Caco-2 (cell line): ENCODE results near the gene C20orf204. TPM values are rescaled to one million over a fixed set of nuclear protein-coding genes. Genes with fewer than 3 reads are reported as not detected.

ENCODE experiments used
- BruUV-seq: library from RNA; stranded (reverse); fragments of 400-500 nt; replicated peaks from 2 replicates; lab custom pipeline; 2021; lab: Mats Ljungman, UMichigan
- CTCF ChIA-PET: fragments of 300-600 bp; sonication (Branson Sonifier 250); formaldehyde crosslinking; loops from one replicate; lab custom pipeline; 2022; ENCODE audit warnings: antibody characterized with exemption; lab: Charles Lee
- POLR2A ChIA-PET: fragments of 300-600 bp; sonication (Branson Sonifier 250); formaldehyde crosslinking; loops from one replicate; lab custom pipeline; 2022; ENCODE audit warnings: antibody characterized with exemption; lab: Charles Lee
- DNase-seq, 2 experiments: peaks; one replicate each; pipeline versions ENCODE4 v3.0.0 to v3.0.0-alpha.2; 2020 to 2022
- H3K27me3 ChIP-seq: replicated peaks from 2 replicates; pipeline ENCODE4 v1.6.0; 2011; ENCODE audit warnings: low read length; ENCODE audit not compliant: control insufficient read depth, insufficient read depth
- H3K36me3 ChIP-seq: 2 replicates; pipeline ENCODE4 v1.5.1; 2011; ENCODE audit warnings: low read length; ENCODE audit not compliant: control insufficient read depth, insufficient read depth
- H3K4me1 ChIP-seq: fragments of 250-450 bp; sonication (Bioruptor Pico); 2 replicates; pipeline ENCODE4 v1.5.1; 2020; ENCODE audit warnings: mild to moderate bottlenecking
- H3K4me3 ChIP-seq: 2 replicates; pipeline ENCODE4 v1.5.1; 2011; ENCODE audit warnings: low read depth, mild to moderate bottlenecking, control low read depth, low read length
- H3K9me3 ChIP-seq: fragments of 250-450 bp; sonication (Bioruptor Pico); 2 replicates; pipeline ENCODE4 v1.5.1; 2020; ENCODE audit warnings: mild to moderate bottlenecking, moderate library complexity
- H3K27ac Mint-ChIP-seq: one replicate; pipeline ENCODE4 v1.8.0; 2022; ENCODE audit warnings: mixed read lengths; ENCODE audit not compliant: unreplicated experiment
- H3K27me3 Mint-ChIP-seq: one replicate; pipeline ENCODE4 v1.8.0; 2022; ENCODE audit warnings: mixed read lengths; ENCODE audit not compliant: insufficient read depth, unreplicated experiment
- H3K36me3 Mint-ChIP-seq: one replicate; pipeline ENCODE4 v1.8.0; 2022; ENCODE audit warnings: mild to moderate bottlenecking, mixed read lengths; ENCODE audit not compliant: insufficient read depth, unreplicated experiment
- H3K4me1 Mint-ChIP-seq: one replicate; pipeline ENCODE4 v1.8.0; 2022; ENCODE audit warnings: low read depth, mixed read lengths; ENCODE audit not compliant: unreplicated experiment
- H3K4me3 Mint-ChIP-seq: one replicate; pipeline ENCODE4 v1.8.0; 2022; ENCODE audit warnings: mild to moderate bottlenecking, moderate library complexity, mixed read lengths; ENCODE audit not compliant: unreplicated experiment
- H3K9me3 Mint-ChIP-seq: one replicate; pipeline ENCODE4 v1.8.0; 2022; ENCODE audit warnings: mixed read lengths; ENCODE audit not compliant: unreplicated experiment
- CTCF ChIP-seq, 2 experiments: fragments of 200-600 bp in 1 of 2; IDR thresholded peaks; 1 replicate in 1 of 2; 2 replicates in 1 of 2; pipeline versions ENCODE4 v1.5.1 to v1.8.0; 2011 to 2022; ENCODE audit warnings: antibody characterized with exemption in 1 of 2, control low read depth in 1 of 2, inconsistent platforms in 1 of 2, low read depth in 1 of 2, low read length in 1 of 2, mild to moderate bottlenecking in 1 of 2, moderate library complexity in 1 of 2; ENCODE audit not compliant: insufficient read depth in 1 of 2, severe bottlenecking in 1 of 2, unreplicated experiment in 1 of 2
- intact Hi-C: fragments of 100-400 bp; cut with micrococcal nuclease; formaldehyde crosslinking; loops from one replicate; pipeline ENCODE4 v1.10.0; 2022; ENCODE audit not compliant: unreplicated experiment
- total RNA-seq: library from RNA; stranded (reverse); gene quantifications from 2 replicates; pipeline ENCODE4 v1.2.3, GENCODE V29; 2022

C20orf204 gene
- total RNA-seq, 1 experiment from 2014 or later = 3.2 TPM

DNA sequence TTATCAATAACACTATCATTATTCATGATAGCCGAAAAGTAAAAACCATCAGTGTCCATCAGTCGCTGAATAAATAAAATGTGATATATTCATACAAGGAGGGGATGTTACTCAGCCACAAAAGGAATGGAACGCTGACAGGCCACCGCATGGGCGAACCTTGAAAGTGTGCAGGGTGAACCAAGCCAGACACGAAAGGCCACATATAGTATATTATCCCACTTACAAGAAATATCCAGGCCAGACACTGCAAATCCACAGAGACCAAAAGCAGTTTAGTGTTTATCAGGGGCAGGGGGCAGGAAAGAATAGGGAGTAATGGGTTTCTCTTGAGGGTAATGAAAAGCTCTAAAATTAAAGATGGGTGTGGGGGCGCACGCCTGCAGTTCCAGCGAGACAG lies 7.8 kb downstream of the C20orf204 start:
- Mint-ChIP-seq H3K27ac (no peak overlapping the region), H3K36me3 (peaks cover 4% of the 10 kb centered on the region), H3K27me3 (peaks cover 21% of the 10 kb centered on the region), H3K4me3 (no peak overlapping the region), H3K9me3 (no peaks in the 10 kb centered on the region), H3K4me1 (no peaks in the 10 kb centered on the region)
- intact Hi-C loops = no loop called here
- Histone ChIP-seq H3K36me3 (no peaks in the 10 kb centered on the region), H3K4me1 (peaks cover 5% of the 10 kb centered on the region), H3K4me3 (no peak overlapping the region), H3K27me3 (peaks cover 1% of the 10 kb centered on the region; the same call in 1 of the 2 replicates), H3K9me3 (no peaks in the 10 kb centered on the region)
- TF ChIP-seq CTCF (IDR thresholded peaks at IDR 0.05; ENCODE audit: insufficient read depth in 1 of 2, low read depth in 1 of 2, low read length in 1 of 2, severe bottlenecking in 1 of 2, unreplicated experiment in 1 of 2) = no peak
- no TSS peak for BruUV-seq
- no peak for DNase-seq
- POLR2A ChIA-PET = no interaction called here
- CTCF ChIA-PET = interaction anchor here (0.7 kb wide), 1 partner anchor 83 kb away, joined by 6 read pairs; no protein-coding TSS in a partner anchor

DNA sequence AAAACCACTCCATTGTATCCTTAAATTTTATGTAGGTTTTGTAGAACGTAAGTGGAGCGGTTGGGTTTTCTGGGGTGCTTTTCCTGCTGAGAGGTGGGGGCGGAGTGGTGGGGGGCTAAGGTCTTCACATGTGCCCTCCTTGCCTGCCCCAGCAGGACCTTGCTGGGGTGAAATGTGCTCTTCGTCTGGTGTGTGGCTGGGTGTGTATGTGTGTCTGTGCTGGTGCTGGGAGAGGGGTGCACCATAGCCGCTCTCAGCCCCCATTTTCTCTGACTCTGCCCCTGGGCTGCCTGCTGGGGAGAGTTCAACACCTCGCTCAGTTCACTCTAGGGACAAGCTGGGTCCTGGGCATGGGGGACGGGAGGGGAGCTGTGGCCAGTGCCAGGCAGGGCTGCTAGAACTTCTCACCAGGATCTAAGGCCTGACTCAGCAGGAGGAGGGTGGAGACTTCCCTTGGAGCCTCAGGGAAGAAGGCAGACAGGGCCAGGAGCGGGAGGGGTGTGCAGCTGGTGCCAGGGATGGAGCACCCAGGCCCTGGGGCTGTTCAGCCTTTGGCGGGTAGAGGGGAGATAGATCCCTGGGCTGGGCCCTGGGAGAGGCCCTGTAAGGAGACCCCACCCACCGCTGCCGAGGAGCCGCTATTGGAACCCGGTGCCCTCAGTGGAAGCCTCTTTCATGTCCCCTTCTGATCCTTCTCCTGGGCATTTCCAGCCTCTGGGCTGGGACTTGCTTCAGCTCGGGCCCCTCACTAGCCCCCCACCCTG lies 8.7 kb downstream of the C20orf204 start:
- POLR2A ChIA-PET = no interaction called here
- TF ChIP-seq CTCF (IDR thresholded peaks at IDR 0.05; ENCODE audit: insufficient read depth in 1 of 2, low read depth in 1 of 2, low read length in 1 of 2, severe bottlenecking in 1 of 2, unreplicated experiment in 1 of 2) = no peak
- peaks cover 24% of the 10 kb centered on the region for H3K27me3 Mint-ChIP-seq

GRCh38 chr20:64045346-64046011 lies 9.5 kb downstream of the C20orf204 start:
- Mint-ChIP-seq H3K9me3 (no peaks in the 10 kb centered on the region), H3K4me3 (no peak overlapping the region), H3K4me1 (no peaks in the 10 kb centered on the region), H3K36me3 (no peaks in the 10 kb centered on the region), H3K27me3 (peaks cover 21% of the 10 kb centered on the region), H3K27ac (no peak overlapping the region)
- no TSS peak for BruUV-seq
- Histone ChIP-seq H3K27me3 (peaks cover 1% of the 10 kb centered on the region; the same call in 1 of the 2 replicates), H3K36me3 (no peaks in the 10 kb centered on the region), H3K4me3 (no peak overlapping the region), H3K4me1 (peaks cover 3% of the 10 kb centered on the region), H3K9me3 (no peaks in the 10 kb centered on the region)
- TF ChIP-seq CTCF (IDR thresholded peaks at IDR 0.05; ENCODE audit: insufficient read depth in 1 of 2, low read depth in 1 of 2, low read length in 1 of 2, severe bottlenecking in 1 of 2, unreplicated experiment in 1 of 2) = no peak
- intact Hi-C loops = no loop called here
- ChIA-PET POLR2A (no interaction called here), CTCF (no interaction called here)
- no peak for DNase-seq

More for the DNA sequence above, 8.7 kb downstream of the C20orf204 start:
- H3K27me3 ChIP-seq = peaks cover 1% of the 10 kb centered on the region; the same call in 1 of the 2 replicates
- CTCF ChIA-PET = interaction anchor here (0.7 kb wide), 1 partner anchor 84 kb away, joined by 6 read pairs; no protein-coding TSS in a partner anchor
- H3K4me3 ChIP-seq = no peak overlapping the region
- Mint-ChIP-seq H3K4me3 (no peak overlapping the region), H3K27ac (no peak overlapping the region), H3K9me3 (no peaks in the 10 kb centered on the region), H3K36me3 (no peaks in the 10 kb centered on the region), H3K4me1 (no peaks in the 10 kb centered on the region)
- BruUV-seq = no TSS peak
- no peaks in the 10 kb centered on the region for H3K36me3 ChIP-seq
- H3K9me3 ChIP-seq = no peaks in the 10 kb centered on the region
- no peak for DNase-seq
- H3K4me1 ChIP-seq = peaks cover under 1% of the 10 kb centered on the region
- intact Hi-C loops = no loop called here
